ENCODE data around the gene PPP4R4. TPM values are rescaled to one million over a fixed set of nuclear protein-coding genes. Genes with fewer than 3 reads are reported as not detected.

Gene PPP4R4, protein sequence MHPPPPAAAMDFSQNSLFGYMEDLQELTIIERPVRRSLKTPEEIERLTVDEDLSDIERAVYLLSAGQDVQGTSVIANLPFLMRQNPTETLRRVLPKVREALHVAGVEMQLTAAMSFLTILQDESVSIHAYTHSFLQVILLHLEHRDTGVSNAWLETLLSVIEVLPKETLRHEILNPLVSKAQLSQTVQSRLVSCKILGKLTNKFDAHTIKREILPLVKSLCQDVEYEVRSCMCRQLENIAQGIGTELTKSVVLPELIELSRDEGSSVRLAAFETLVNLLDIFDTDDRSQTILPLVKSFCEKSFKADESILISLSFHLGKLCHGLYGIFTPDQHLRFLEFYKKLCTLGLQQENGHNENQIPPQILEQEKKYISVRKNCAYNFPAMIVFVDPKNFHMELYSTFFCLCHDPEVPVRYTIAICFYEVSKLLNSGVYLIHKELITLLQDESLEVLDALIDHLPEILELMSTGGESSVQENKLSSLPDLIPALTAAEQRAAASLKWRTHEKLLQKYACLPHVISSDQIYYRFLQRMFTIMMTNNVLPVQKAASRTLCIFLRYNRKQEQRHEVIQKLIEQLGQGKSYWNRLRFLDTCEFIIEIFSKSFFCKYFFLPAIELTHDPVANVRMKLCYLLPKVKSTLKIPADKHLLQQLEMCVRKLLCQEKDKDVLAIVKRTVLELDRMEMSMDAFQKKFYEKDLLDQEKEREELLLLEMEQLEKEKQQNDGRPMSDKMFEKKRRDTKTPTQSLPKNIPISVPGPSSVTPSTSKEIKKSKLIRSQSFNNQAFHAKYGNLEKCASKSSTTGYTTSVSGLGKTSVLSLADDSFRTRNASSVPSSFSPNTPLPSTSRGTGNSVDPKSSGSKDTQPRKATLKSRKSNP
- total RNA-seq, result not detected in 2 replicates

DNA sequence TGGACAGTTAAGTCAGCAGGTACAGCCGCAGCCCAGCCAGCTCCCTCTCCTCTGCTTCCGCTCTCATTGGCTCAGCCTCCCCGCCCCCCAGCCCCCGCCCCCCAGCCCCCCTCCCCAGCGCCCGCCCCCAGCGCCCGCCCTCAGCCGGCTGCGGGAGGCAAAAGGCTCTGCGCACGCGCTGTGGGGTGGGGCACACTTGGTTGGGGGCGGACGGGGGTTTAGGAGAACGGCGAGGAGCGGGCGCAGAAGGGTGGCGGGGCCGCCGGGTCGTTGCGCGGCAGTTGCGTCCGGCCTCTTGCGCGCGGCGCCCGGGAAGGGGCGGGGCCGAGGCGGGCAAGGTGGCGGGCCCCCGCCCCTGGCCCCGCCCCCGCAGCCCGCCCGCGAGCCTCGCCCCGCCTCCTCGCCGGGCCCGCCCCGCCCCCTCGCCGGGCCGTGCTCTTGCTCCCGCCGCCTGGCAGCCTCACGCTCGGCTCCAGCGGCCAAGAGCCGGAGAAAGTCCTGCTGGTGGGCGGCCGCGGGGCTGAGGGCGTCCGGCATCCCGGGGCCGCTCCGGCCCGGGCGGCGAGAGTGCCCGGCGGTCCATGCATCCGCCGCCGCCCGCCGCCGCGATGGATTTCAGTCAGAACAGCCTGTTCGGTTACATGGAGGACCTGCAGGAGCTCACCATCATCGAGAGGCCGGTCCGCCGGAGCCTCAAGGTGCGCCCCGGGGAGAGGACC lies at the start of gene PPP4R4:
Gene PPP4R4 (plus strand): TSS at position 438 of the 719 bp plus-strand sequence. CDS start 144 bp downstream, at position 582.

DNA sequence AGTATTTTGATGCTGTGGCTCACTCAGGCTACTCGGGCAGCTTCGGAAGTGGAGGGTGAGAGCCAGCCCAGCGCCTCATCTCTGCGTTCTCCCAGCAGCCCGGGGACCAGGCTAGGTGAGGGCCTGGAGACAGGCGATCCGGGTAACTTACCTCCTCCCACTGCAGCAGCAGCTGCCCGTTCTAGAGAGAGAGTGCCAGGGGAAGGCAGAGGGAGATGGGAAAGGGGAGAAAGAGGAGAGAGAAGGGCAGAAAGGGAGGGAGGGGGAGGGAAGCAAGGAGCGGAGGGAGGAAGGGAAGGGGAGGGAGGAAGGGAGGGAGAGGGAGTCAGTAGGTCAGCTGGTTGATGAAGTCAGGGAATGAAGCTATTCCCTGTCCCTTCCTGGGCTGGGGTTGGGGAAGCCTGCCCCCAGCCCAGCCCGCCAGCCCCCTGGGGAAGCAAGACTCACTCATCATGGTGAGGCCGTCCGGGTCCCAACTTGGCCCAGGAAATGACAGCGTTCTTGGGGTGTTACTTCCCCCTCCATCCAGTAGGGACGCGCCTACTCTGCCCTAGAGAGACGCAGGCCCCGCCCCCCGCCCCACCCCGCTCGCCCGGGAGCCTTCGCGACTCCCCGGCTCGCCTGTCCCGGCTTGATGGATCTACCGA lies 44.9 kb upstream of the PPP4R4 start, which contains the start of gene IFI27L2:
Gene IFI27L2 (minus strand): TSS at position 494 of the 647 bp plus-strand sequence. CDS start 40 bp downstream, at position 454.

DNA sequence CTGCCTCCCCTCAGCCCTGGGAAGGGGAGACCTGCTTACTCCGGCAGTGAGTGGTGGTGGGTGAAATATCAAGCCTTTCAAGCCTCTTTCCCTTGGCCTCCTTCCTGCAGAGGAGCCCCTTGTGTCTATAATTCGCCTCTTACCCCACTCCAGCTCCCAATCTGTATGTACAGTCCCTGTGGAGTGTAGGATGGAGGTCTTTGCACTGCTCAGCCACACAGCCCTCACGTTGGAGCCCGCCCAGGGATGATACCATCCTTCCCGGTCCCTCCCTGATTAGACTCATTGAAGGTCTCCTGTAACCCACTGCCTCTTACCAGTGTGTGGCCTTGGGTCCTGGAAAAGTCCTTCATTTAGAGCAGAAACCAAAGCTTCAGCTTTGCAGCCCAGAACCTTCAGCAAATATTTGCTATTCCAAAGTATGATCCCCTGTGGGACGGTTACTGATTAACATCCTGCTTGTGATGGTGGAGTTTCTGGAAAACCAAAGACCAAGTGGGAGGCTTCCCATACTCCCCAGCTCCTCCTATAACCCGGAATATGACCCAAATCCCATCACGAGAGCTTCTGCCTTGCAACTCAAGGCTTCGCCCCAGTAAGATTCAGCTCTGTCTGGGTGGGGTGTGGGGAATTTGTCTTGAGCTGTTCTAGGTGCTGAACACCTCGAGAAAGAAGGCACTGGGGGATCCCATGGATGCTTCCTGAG lies 118.9 kb downstream of the PPP4R4 start, which contains the start of gene SERPINA10:
Gene SERPINA10 (minus strand): TSS at position 397 of the 706 bp plus-strand sequence. CDS start 2,675 bp downstream, outside the sequence.

DNA sequence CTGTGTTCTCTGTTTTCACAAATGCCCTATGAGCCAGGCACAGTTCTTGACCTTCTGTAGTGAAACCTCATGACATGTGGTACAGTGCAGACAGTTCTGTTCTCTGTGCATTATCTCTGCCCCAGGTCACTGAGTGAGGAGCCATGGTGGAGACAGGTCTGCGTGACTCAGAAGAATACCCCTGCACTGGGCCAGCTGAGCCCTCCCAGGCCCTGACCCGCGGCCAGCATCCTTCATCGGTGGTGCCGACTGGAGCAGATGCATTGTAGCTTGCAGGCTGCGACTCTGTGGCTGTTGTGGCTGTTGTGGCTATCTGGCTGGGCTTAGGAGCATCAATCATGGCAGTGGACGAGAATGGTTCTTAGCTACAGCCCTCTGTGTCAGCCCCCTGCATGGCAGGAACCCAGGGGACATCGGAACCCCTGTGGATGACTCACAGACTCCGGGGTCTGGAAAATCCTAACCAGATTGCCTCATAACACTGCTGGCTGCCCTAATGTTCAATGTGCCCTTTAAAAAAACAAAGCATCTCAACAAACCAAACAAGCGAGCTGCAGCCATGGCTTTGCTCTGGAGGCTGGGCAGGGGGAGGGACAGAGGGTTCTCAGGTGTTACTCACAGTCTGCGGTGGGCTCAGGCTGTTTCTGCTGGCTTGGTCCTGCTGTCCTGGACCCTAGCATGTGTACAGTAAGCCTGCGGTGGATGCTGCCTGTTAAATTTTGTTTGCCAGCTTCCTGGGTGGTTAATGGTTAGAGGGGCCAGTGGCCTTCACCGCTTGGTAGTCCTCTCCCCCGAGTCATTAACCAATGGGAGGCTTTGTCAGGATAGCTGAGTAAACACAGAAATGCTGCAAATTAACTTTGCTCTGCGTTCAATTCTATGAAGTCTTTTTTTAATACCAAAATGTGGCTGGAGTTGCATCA lies 148.8 kb downstream of the PPP4R4 start, which contains the start of gene SERPINA6:
Gene SERPINA6 (minus strand): TSS at position 689 of the 923 bp plus-strand sequence. CDS start 8,688 bp downstream, outside the sequence.

Other genes starting within 250 kb of the PPP4R4 start
- gene FAM181A, start 247.0 kb upstream of the PPP4R4 start, total RNA-seq, result not detected in 2 replicates
- gene ASB2, start 197.8 kb upstream of the PPP4R4 start, total RNA-seq, result not detected in 2 replicates
- not detected in 2 replicates for gene CCDC197, start 177.0 kb upstream of the PPP4R4 start, total RNA-seq
- gene OTUB2, start 148.0 kb upstream of the PPP4R4 start, total RNA-seq, result 1.6 and 2.3 TPM in 2 replicates
- gene DDX24, start 93.1 kb upstream of the PPP4R4 start, total RNA-seq, result 118 and 122 TPM in 2 replicates
- 6.0 and 10.5 TPM in 2 replicates for gene IFI27L1, start 93.0 kb upstream of the PPP4R4 start, total RNA-seq
- 22.2 and 28.8 TPM in 2 replicates for gene IFI27, start 63.6 kb upstream of the PPP4R4 start, total RNA-seq
- gene IFI27L2, start 44.7 kb upstream of the PPP4R4 start, total RNA-seq, result 11.8 and 13.4 TPM in 2 replicates
- not detected in 2 replicates for gene SERPINA10, start 118.9 kb downstream of the PPP4R4 start, total RNA-seq
- gene SERPINA6, start 149.0 kb downstream of the PPP4R4 start, total RNA-seq, result not detected in 2 replicates
- gene SERPINA2, start 192.4 kb downstream of the PPP4R4 start, total RNA-seq, result not detected in 2 replicates
- gene SERPINA1, start 214.3 kb downstream of the PPP4R4 start, total RNA-seq, result not detected in 2 replicates

All from vein endothelial cell (primary cell).